IPS-11a (cell line): ENCODE measurements around the gene FCHSD1.

Source experiments
- H3K4me3 ChIP-seq: one replicate; pipeline ENCODE4 v1.5.1; 2013; ENCODE audit warnings: low read depth, low read length, control low read depth

Gene FCHSD1

GRCh38 chr5:141650851-141651727, at the start of gene FCHSD1:
Gene FCHSD1 (minus strand): TSS chr5:141651418. CDS start chr5:141651368, 50 bp downstream.
- H3K4me3 ChIP-seq: peak within 1 kb of the TSS; percentile 63

DNA sequence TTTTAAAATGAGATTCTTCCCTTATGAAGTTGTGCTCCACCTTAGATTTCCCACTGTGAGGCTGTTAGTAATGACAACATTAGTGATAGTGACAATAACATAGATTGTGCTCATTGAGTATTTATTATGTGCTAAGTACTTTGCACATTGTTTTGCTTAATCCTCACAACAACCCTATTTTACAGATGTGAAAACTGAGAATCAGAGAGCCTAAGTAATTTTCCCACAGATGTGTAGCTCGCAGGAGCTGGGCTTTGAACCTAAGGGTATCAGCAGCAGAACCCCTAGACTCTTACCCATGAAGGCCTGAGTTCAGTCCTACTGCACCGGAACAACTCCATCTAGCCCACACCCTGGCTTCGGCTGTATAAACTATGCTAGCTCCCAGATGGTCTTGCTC, 46.4 kb upstream of the FCHSD1 start:
- no peak overlapping the region for H3K4me3 ChIP-seq

DNA sequence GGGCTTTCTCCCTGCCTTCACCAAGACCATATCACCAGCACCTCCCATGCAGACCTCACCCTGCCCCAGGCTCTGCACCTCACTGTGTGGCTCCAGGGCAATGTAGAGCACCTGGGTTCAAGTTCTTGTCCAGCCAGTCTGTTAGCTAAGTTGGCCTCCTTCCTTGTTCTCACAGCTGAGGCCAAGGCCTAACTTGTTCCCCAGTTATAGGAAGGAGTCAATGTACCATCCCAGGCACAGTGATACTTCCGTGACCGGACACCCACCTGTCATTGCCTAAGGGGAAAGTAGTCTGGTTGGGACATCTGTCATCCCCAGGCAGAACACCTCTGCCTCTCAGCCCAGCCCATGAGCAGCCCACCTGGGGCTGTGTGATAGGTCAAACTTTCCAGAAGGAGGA, 45.2 kb upstream of the FCHSD1 start:
- H3K4me3 ChIP-seq: no peak overlapping the region

DNA sequence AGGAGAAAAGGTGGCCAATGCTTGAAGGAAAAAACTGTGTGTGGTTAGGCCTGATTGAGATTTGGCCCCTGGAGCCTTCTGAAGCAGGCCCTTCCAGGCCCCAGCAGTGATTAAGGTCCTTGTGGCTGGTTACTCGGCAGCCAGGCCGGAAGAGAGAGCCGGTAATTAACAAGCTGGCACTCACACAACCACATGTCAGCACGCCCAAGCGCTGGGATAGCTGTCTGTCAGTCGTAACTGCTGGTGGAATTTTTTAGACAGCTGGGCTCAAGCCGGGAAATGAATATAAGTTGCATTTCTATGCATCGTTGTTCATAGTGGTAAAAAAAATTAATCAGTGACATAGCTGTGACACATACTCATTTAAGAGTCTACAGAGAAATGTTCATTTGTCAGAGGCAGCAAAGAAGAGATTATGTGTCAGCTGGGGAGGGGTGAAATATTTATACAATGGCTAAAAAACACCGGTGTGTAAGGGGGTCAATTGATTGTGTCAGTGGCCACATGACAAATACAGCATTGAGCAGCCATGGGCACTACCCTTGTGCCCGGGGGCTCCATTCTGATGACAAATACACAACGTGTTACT, 44.5 kb upstream of the FCHSD1 start:
- no peak overlapping the region for H3K4me3 ChIP-seq

DNA sequence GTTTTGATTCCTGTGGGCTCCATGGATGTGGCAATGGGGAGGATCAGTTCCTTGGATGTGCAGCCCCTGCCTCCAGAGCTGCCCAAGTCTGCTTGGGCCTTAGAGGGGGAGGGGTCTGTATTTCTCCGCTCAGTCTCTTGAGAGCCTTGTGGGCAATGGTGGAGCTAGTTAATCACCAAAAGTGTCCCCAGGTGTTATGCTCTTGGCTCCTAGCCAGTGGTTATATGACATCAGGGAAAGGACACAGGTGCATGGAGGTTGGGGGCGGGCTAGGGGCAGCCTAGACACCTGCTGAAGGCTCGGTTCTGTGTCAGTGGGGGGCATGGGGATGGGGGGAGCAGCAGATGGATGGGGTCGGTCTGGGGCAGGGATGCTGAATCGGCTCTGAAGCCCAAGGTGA, 43.3 kb upstream of the FCHSD1 start:
- H3K4me3 ChIP-seq: no peak overlapping the region

GRCh38 chr5:141692919-141693725, 41.9 kb upstream of the FCHSD1 start:
- no peak overlapping the region for H3K4me3 ChIP-seq

DNA sequence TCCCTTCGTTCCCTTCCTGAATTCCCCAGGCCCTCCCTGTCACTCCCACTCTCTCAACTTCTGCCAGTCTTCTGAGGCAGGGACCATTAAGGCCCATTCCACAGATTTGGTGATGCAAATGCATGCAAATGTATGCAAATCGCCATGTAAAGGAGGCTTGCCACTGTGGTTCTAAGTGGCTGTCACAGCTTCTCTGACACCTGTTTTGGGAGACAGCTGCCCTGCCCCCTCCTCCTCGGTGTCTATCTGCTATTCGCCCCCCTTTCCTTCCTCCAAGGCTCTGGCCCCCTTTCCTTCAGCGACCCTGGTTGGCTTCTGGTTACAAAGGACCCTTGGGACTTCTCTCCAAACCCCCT, 41.3 kb upstream of the FCHSD1 start:
- H3K4me3 ChIP-seq: peak overlapping the region; percentile 38

GRCh38 chr5:141691867-141692532, 40.8 kb upstream of the FCHSD1 start:
- peak overlapping the region; percentile 38 for H3K4me3 ChIP-seq

GRCh38 chr5:141691286-141691866, 40.2 kb upstream of the FCHSD1 start:
- H3K4me3 ChIP-seq: no peak overlapping the region

DNA sequence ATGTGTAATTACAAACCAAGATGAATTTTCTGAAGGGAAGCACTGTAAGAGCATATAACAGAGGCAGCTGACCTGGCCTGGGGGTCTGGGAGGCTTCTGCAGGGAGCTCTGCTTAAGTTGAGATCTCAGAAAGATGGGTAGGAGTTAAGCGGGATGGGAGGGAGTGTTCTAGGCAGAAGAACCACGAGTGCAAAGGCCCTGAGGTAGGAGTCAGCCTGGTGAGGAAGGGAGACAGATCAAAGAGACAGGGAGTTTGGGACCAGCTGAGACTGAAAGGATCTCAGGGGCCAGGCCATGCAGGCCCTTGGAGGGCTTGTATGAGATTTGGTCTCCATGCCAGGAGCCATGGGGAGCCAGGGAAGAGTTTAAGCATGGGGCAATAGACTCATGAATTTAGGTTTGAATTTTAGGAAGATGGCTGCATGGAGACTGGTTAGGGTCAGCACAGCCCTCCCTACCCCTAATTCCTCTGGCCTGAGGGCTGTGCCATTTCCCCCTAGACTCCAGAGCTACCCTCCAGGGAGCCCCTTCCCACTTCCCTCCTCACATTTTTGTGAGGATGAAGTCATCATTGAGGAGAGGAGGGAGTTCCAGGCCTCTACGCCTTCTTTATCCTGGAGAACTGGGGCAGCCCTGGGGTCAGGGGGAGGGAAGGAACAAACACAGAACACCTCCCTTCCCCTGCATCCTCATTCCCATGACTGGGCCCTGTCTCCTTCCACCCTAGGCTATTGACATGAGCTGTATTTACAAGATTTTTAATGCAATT, 35.6 kb upstream of the FCHSD1 start:
- no peak overlapping the region for H3K4me3 ChIP-seq

DNA sequence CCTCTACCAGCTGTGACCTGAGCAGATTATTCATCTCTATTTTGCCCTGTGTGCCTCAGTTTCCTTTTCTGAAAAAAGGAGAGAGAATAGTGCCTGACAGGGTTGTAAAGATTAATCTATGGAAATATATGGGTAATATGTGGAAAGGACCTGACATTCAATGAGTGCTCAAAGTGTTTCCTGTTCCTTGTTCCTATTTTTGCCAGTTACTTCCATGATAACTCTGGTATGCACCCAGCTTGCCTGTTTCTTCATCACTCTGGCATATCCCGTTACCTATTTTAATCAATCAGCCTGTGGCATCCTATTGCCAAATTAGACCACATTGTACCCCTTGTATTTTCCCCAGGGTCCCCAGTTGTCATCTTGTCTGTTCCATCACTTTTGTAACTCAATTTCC, 34.4 kb upstream of the FCHSD1 start:
- H3K4me3 ChIP-seq: no peak overlapping the region

GRCh38 chr5:141683596-141684141, 32.5 kb upstream of the FCHSD1 start:
- H3K4me3 ChIP-seq: no peak overlapping the region

- peak within 1 kb of the TSS; percentile 53 for H3K4me3 ChIP-seq
These were observed 30.8 kb upstream of the FCHSD1 start, which contains the start of gene ARAP3 for GRCh38 chr5:141681695-141682641. Gene ARAP3 (minus strand): TSS chr5:141682230. CDS start chr5:141680486, 1,744 bp downstream.

DNA sequence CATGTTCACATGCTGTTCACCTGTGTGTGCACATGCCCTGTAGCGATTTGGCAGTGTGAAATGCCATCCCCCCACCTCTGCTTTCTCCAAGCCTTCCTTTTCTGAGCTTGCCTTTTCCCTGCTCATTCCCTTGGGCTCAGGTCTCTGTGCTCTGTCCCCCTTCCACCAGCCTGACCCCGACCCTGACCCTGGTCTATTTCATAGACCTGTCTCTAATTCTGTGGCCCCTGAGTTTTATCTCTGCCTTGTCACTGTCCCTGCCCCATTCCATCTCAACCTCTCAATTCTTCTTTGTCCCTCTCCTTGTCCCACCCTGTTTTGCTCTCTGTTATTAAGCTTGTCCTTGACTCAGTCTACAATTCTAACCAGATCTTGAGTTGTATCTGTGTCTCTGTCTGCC, 30.1 kb upstream of the FCHSD1 start:
- H3K4me3 ChIP-seq: peak overlapping the region; percentile 35

DNA sequence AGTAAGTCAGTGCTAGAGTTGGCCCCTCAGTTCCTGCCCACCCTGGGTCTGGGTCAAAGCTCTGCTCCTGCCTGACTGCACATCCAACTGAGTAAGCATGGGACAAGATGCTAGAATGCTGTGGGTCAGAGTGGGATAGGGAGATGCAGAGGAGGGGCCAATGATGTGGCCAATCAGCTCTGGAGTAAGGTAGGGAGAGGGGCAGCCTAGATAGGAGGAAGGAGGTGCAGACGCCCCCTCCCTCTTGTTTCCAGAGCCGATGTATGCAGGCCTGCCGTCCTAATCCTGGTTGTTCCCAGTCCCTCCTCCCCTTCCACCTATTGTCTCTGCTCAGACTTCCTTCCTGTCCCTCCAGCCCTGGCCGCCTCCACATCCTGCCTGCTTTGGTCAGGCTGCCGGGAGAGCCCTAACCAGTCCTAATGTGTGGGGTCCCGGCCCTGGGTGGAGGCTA, 29.6 kb upstream of the FCHSD1 start:
- H3K4me3 ChIP-seq: no peak overlapping the region

DNA sequence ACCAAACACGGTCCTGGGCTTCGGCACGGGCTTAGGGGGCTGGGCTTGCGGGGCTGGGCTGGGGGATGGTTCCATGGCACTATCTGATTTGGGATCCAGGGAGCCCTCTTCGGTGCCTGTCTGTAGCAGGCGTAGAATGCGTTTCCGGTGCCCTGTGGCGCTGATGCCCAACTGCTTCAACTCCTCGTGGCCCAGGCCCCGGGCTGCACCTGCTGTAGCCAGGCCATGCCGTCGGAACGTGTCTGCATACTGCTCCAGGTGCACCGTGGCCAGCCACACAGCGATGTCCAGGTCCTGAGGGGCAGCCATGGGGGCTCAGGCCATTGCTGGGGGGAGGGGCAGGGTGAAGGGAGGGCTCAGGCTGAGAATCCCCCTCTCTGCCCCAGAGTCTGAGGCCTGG, 29.0 kb upstream of the FCHSD1 start:
- H3K4me3 ChIP-seq: no peak overlapping the region

- no peak overlapping the region for H3K4me3 ChIP-seq
These were observed 26.2 kb upstream of the FCHSD1 start for GRCh38 chr5:141677415-141677814.

DNA sequence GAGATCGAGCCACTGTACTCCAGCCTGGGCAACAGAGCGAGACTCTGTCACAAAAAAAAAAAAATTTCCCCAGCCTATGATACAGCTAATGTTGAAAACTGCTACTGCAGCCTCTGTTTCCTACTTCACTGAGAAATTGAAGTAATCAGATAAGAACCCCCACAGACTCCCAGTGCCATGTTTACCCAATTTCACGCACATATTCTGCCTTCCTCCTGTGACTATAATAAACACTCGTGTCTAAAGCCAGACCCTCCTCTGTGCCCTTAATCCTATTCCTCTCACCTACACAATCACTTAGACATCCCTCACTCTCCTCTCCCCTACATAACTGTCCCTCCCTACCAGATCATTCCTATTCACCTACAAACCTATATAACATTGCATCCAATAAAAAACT, 24.5 kb upstream of the FCHSD1 start:
- no peak overlapping the region for H3K4me3 ChIP-seq
